Stimulated activated CD8-positive, alpha-beta memory T cell treated with anti-CD3 and anti-CD28 coated beads, Interleukin-15, amount 100 ng/mL, for 1 hour (primary cell): Measurements from ENCODE around the gene IER2.

Experiments
- DNase-seq: peaks from one replicate; pipeline ENCODE4 v3.0.0-alpha.2; 2020; ENCODE audit warnings: low read depth

The IER2 gene

GRCh38 chr19:13118424-13119193 lies 31.6 kb upstream of the IER2 start:
- DNase-seq, result no peak

GRCh38 chr19:13119627-13120026 lies 30.6 kb upstream of the IER2 start:
- no peak for DNase-seq

- no peak for DNase-seq
These were observed 30.2 kb upstream of the IER2 start for GRCh38 chr19:13120031-13120430.

GRCh38 chr19:13120817-13121216 lies 29.4 kb upstream of the IER2 start:
- no peak for DNase-seq

- no peak for DNase-seq
These were observed 28.5 kb upstream of the IER2 start for GRCh38 chr19:13121551-13122274.

GRCh38 chr19:13122275-13122878 lies 27.8 kb upstream of the IER2 start:
- DNase-seq, result no peak

GRCh38 chr19:13122980-13123957 lies 26.9 kb upstream of the IER2 start:
- no peak for DNase-seq

- DNase-seq, result no peak
These were observed 23.2 kb upstream of the IER2 start for GRCh38 chr19:13127051-13127450.

GRCh38 chr19:13127811-13128575 lies 22.2 kb upstream of the IER2 start:
- DNase-seq, result no peak

- DNase-seq, result no peak
These were observed 21.6 kb upstream of the IER2 start for GRCh38 chr19:13128583-13128982.

- DNase-seq, result no peak
These were observed 20.8 kb upstream of the IER2 start for GRCh38 chr19:13129384-13129783.

- no peak for DNase-seq
These were observed 19.2 kb upstream of the IER2 start for GRCh38 chr19:13130886-13131490.

GRCh38 chr19:13132471-13133180 lies 17.6 kb upstream of the IER2 start:
- DNase-seq, result no peak

GRCh38 chr19:13133241-13133870 lies 16.9 kb upstream of the IER2 start:
- DNase-seq, result no peak

GRCh38 chr19:13134626-13135025 lies 15.6 kb upstream of the IER2 start:
- no peak for DNase-seq

GRCh38 chr19:13135068-13136062 lies 14.8 kb upstream of the IER2 start:
- no peak for DNase-seq

- no peak for DNase-seq
These were observed 12.9 kb upstream of the IER2 start for GRCh38 chr19:13137290-13137794.
